ENCODE data around the gene MBNL1. TPM values are rescaled to one million over a fixed set of nuclear protein-coding genes. Genes with fewer than 3 reads are reported as not detected.
"Not testable (repeated sequence)": the region's sequence is repeated elsewhere in the genome, so short reads cannot be mapped to it uniquely, and the experiment has no call there.

The MBNL1 gene
- total and polyA plus RNA-seq, 7 experiments from 2014 or later = 371 to 675 (median 497) TPM

DNA sequence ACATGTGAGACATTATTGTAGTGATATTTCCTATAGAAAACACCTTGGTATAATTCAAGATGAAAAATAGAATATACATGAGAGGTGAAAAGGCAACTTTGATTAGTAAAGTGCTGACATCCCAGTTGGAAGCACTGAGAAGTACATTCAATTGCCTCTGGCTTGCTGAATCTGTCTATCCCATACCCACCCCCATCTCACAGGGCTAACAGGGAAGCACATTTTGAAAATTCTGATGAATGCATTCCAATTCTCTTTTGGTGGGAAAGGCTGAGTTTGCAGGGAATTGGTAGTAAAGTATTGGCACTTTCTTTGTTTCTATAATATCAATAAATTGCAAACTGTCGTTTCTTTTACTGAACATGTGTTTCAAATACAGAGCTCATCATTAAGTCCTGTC, 122.9 kb downstream of the MBNL1 start:
- Histone ChIP-seq H3K27ac (ENCODE audit: low read depth, low read length) (no peak overlapping the region), H3K27me3 (ENCODE audit: control insufficient read depth in 2 of 2, insufficient read depth in 2 of 2, low read length in 2 of 2) (no peaks in the 10 kb centered on the region), H3K4me1 (ENCODE audit: control insufficient read depth in 2 of 2, insufficient read depth in 2 of 2, low read length in 2 of 2) (peaks cover 11 to 18% of the 10 kb centered on the region in 2 donors), H3K4me3 (ENCODE audit: low read length) (no peak overlapping the region), H3K36me3 (ENCODE audit: control insufficient read depth in 2 of 3, insufficient read depth in 3 of 3, low read length in 3 of 3) (peaks cover 0 to 41% (median 10%) of the 10 kb centered on the region in 3 experiments), H3K9me3 (ENCODE audit: control insufficient read depth in 2 of 3, low read length in 3 of 3) (no peaks in the 10 kb centered on the region)
- intact Hi-C loops (cut with micrococcal nuclease) = loop anchor here in 1 of 2 donors (2.0 kb wide), 1 partner anchor 13 kb away; no protein-coding TSS in a partner anchor
- ATAC-seq (no peak), DNase-seq (no peak)
- H3K27ac Mint-ChIP-seq = peak overlapping the region in 8 of 9 donors; percentile 59 to 87 (median 77)
- peak overlapping the region in 4 of 10 donors; percentile 2 to 58 (median 32) for H3K4me3 Mint-ChIP-seq
- ChIA-PET CTCF (no interaction called here), POLR2A (no interaction called here)
- peaks cover 23 to 92% (median 84%) of the 10 kb centered on the region in 7 donors for H3K4me1 Mint-ChIP-seq
- H3K9me3 Mint-ChIP-seq = peaks cover 0 to 3% (median 0%) of the 10 kb centered on the region in 11 donors
- H3K36me3 Mint-ChIP-seq = peaks cover 5 to 64% (median 37%) of the 10 kb centered on the region in 5 donors
- no peaks in the 10 kb centered on the region for H3K27me3 Mint-ChIP-seq

DNA sequence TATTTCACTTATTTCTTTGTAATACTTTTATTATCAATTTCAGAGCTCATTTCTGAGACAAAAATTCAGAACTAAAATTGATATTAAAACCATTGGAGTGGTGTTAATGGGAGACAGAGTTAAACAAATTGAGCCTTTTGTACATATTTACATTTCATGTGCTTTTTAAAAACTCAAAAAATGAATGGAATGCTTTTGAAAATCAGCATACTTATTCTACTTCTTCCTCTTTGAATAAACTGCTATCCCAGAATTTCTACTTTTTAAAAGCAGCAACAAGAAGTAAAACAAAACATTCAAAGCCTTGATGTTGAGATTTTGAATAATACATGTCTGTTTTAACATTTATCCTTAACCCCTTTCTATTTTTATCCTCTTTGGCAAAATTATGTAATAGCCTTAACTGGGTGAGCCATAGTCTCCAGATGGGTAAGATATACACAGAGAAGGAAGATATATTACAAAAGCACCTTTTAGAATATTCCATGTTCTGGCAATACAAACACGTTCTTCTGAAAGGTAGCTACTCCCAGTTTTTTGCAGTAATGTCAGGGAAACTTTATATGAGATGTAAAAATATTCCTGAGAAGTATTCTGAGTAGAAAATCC, 123.6 kb downstream of the MBNL1 start:
- Mint-ChIP-seq H3K9me3 (peaks cover 0 to 5% (median 0%) of the 10 kb centered on the region in 11 donors), H3K4me3 (peak overlapping the region in 2 of 10 donors; percentile 19 to 56), H3K4me1 (peaks cover 22 to 89% (median 82%) of the 10 kb centered on the region in 7 donors), H3K36me3 (peaks cover 7 to 70% (median 44%) of the 10 kb centered on the region in 5 donors), H3K27ac (peak overlapping the region in 7 of 9 donors; percentile 25 to 87 (median 73)), H3K27me3 (no peaks in the 10 kb centered on the region)
- H3K4me3 ChIP-seq (ENCODE audit: low read length) = no peak overlapping the region
- H3K4me1 ChIP-seq (ENCODE audit: control insufficient read depth in 2 of 2, insufficient read depth in 2 of 2, low read length in 2 of 2) = peaks cover 6 to 15% of the 10 kb centered on the region in 2 donors
- ChIA-PET POLR2A (no interaction called here), CTCF (no interaction called here)
- no peaks in the 10 kb centered on the region for H3K27me3 ChIP-seq (ENCODE audit: control insufficient read depth in 2 of 2, insufficient read depth in 2 of 2, low read length in 2 of 2)
- peaks cover 2 to 48% (median 14%) of the 10 kb centered on the region in 3 experiments for H3K36me3 ChIP-seq (ENCODE audit: control insufficient read depth in 2 of 3, insufficient read depth in 3 of 3, low read length in 3 of 3)
- H3K9me3 ChIP-seq (ENCODE audit: control insufficient read depth in 2 of 3, low read length in 3 of 3) = no peaks in the 10 kb centered on the region
- intact Hi-C loops (cut with micrococcal nuclease) = loop anchor here in 1 of 2 donors (2.0 kb wide), 1 partner anchor 14 kb away; no protein-coding TSS in a partner anchor
- no peak for ATAC-seq
- peak overlapping the region; percentile 6 for H3K27ac ChIP-seq (ENCODE audit: low read depth, low read length)
- DNase-seq = no peak

DNA sequence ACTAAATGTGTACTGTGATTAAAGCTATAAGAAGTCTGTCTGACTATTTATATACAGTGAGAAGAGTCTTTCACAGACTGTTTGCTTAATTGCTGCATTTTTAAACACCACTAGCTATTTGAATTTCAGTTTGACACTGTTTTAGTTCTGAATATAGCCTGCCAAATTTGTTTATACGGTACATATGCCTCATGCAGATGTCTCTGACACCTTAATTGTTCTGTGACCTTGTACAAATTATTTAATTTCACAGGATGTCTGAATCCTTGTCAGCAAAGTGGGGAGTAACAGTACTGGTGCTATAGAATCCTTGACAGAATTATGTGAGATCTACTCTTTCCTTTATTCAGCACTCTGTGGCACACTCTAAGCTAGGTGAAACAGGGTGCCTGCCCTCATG, 125.5 kb downstream of the MBNL1 start:
- ATAC-seq (no peak), DNase-seq (no peak)
- Mint-ChIP-seq H3K9me3 (peaks cover 0 to 5% (median 0%) of the 10 kb centered on the region in 11 donors), H3K27ac (peak overlapping the region in 7 of 9 donors; percentile 0 to 84 (median 49)), H3K27me3 (no peaks in the 10 kb centered on the region), H3K4me3 (peak overlapping the region in 3 of 10 donors; percentile 23 to 43 (median 39)), H3K4me1 (peaks cover 24 to 88% (median 77%) of the 10 kb centered on the region in 7 donors), H3K36me3 (peaks cover 7 to 68% (median 48%) of the 10 kb centered on the region in 5 donors)
- Histone ChIP-seq H3K4me1 (ENCODE audit: control insufficient read depth in 2 of 2, insufficient read depth in 2 of 2, low read length in 2 of 2) (peaks cover 3 to 14% of the 10 kb centered on the region in 2 donors), H3K9me3 (ENCODE audit: control insufficient read depth in 2 of 3, low read length in 3 of 3) (no peaks in the 10 kb centered on the region), H3K27ac (ENCODE audit: low read depth, low read length) (peak overlapping the region; percentile 21), H3K4me3 (ENCODE audit: low read length) (no peak overlapping the region), H3K36me3 (ENCODE audit: control insufficient read depth in 2 of 3, insufficient read depth in 3 of 3, low read length in 3 of 3) (peaks cover 3 to 40% (median 18%) of the 10 kb centered on the region in 3 experiments), H3K27me3 (ENCODE audit: control insufficient read depth in 2 of 2, insufficient read depth in 2 of 2, low read length in 2 of 2) (no peaks in the 10 kb centered on the region)
- intact Hi-C loops (cut with micrococcal nuclease) = loop anchor here in 1 of 2 donors (1.0 kb wide), 1 partner anchor 8 kb away; no protein-coding TSS in a partner anchor
- CTCF ChIA-PET = no interaction called here
- POLR2A ChIA-PET = interaction anchor here (1.2 kb wide), 1 partner anchor 56 kb away, joined by 4 read pairs; no protein-coding TSS in a partner anchor

DNA sequence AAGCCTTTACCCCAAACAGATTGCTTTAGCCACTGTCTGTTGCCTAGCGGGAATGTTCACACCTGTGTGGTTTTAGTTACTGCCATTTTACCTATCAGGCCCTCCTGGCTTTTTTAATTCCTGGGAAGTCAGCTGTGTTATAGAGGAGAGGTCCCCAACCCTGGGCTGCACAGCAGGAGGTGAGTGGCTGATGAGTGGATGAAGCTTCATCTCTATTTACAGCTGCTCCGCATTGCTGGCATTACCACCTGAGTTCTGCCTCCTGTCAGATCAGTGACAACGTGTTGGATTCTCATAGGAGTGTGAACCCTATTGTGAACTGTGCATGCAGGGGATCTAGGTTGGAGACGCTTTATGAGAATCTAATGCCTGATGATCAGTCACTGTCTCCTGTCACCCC, 127.0 kb downstream of the MBNL1 start:
- H3K27ac ChIP-seq (ENCODE audit: low read depth, low read length) = peak overlapping the region; percentile 36
- H3K27ac Mint-ChIP-seq = peak overlapping the region in 8 of 9 donors; percentile 6 to 72 (median 26)
- H3K9me3 Mint-ChIP-seq = peaks cover 0 to 5% (median 0%) of the 10 kb centered on the region in 11 donors
- peaks cover 17 to 29% of the 10 kb centered on the region in 2 donors for H3K4me1 ChIP-seq (ENCODE audit: control insufficient read depth in 2 of 2, insufficient read depth in 2 of 2, low read length in 2 of 2)
- ChIA-PET POLR2A (interaction anchor here (0.7 kb wide), 1 partner anchor 207 kb away, joined by 3 read pairs; no protein-coding TSS in a partner anchor), CTCF (no interaction called here)
- H3K27me3 ChIP-seq (ENCODE audit: control insufficient read depth in 2 of 2, insufficient read depth in 2 of 2, low read length in 2 of 2) = no peaks in the 10 kb centered on the region
- H3K4me1 Mint-ChIP-seq = peaks cover 26 to 89% (median 73%) of the 10 kb centered on the region in 7 donors
- no peak overlapping the region for H3K4me3 ChIP-seq (ENCODE audit: low read length)
- ATAC-seq = no peak
- no peak for DNase-seq
- H3K9me3 ChIP-seq (ENCODE audit: control insufficient read depth in 2 of 3, low read length in 3 of 3) = no peaks in the 10 kb centered on the region
- intact Hi-C loops (cut with micrococcal nuclease) = no loop called here
- H3K36me3 ChIP-seq (ENCODE audit: control insufficient read depth in 2 of 3, insufficient read depth in 3 of 3, low read length in 3 of 3) = peaks cover 8 to 37% (median 18%) of the 10 kb centered on the region in 3 experiments
- H3K27me3 Mint-ChIP-seq = no peaks in the 10 kb centered on the region
- peaks cover 7 to 67% (median 44%) of the 10 kb centered on the region in 5 donors for H3K36me3 Mint-ChIP-seq
- H3K4me3 Mint-ChIP-seq = peak overlapping the region in 2 of 10 donors; percentile 2 to 25

DNA sequence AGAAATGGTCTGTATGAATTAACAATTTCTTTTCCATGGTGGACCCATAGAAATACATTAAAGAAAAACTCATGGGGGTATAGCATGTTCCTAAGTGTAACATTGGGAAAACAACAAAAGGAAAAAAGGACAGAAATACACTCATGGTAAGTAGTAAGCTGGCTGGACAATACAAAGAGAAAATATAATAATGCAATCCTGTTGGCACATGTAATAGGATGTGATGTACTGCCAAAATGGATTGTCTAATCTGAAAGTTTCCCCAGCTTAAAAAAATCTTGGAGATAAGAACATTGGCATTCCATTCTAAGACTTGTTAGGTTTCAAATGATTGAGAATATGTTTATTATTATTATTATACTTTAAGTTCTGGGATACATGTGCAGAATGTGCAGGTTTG, 128.1 kb downstream of the MBNL1 start:
- Mint-ChIP-seq H3K9me3 (peaks cover 0 to 5% (median 0%) of the 10 kb centered on the region in 11 donors), H3K27ac (peak overlapping the region in 6 of 9 donors; percentile 9 to 67 (median 54)), H3K4me3 (peak overlapping the region in 4 of 10 donors; percentile 20 to 44 (median 36)), H3K4me1 (peaks cover 34 to 89% (median 73%) of the 10 kb centered on the region in 7 donors), H3K36me3 (peaks cover 7 to 64% (median 36%) of the 10 kb centered on the region in 5 donors), H3K27me3 (no peaks in the 10 kb centered on the region)
- Histone ChIP-seq H3K9me3 (ENCODE audit: control insufficient read depth in 2 of 3, low read length in 3 of 3) (no peaks in the 10 kb centered on the region), H3K4me1 (ENCODE audit: control insufficient read depth in 2 of 2, insufficient read depth in 2 of 2, low read length in 2 of 2) (peaks cover 27 to 40% of the 10 kb centered on the region in 2 donors), H3K27ac (ENCODE audit: low read depth, low read length) (no peak overlapping the region), H3K36me3 (ENCODE audit: control insufficient read depth in 2 of 3, insufficient read depth in 3 of 3, low read length in 3 of 3) (peaks cover 8 to 37% (median 18%) of the 10 kb centered on the region in 3 experiments), H3K27me3 (ENCODE audit: control insufficient read depth in 2 of 2, insufficient read depth in 2 of 2, low read length in 2 of 2) (no peaks in the 10 kb centered on the region), H3K4me3 (ENCODE audit: low read length) (no peak overlapping the region)
- ChIA-PET POLR2A (no interaction called here), CTCF (no interaction called here)
- DNase-seq = no peak
- ATAC-seq = no peak
- intact Hi-C loops (cut with micrococcal nuclease) = no loop called here

DNA sequence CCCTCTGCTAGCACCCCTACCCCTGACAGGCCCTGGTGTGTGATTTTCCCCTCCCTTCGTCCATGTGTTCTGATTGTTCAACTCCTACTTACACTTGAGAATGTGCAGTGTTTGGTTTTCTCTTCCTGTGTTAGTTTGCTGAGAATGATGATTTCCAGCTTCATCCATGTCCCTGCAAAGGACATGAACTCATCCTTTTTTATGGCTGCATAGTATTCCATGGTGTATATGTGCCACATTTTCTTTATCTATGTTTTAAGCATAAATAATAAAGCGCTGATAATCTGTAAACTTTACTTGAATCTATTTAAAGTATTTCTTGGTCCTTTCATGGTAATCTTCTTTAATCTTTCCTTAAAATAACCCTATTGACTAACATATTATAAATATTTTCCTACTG, 128.6 kb downstream of the MBNL1 start:
- CTCF ChIA-PET; H3K27ac ChIP-seq (ENCODE audit: low read depth, low read length); H3K27me3 ChIP-seq (ENCODE audit: control insufficient read depth in 2 of 2, insufficient read depth in 2 of 2, low read length in 2 of 2); H3K4me3 ChIP-seq (ENCODE audit: low read length); H3K9me3 ChIP-seq (ENCODE audit: control insufficient read depth in 2 of 3, low read length in 3 of 3); H3K9me3 Mint-ChIP-seq; ATAC-seq; intact Hi-C loops (cut with micrococcal nuclease); DNase-seq; POLR2A ChIA-PET; H3K27me3 Mint-ChIP-seq: not testable (repeated sequence)
- Histone ChIP-seq H3K36me3 (ENCODE audit: control insufficient read depth in 2 of 3, insufficient read depth in 3 of 3, low read length in 3 of 3) (peaks cover 8 to 37% (median 18%) of the 10 kb centered on the region in 3 experiments), H3K4me1 (ENCODE audit: control insufficient read depth in 2 of 2, insufficient read depth in 2 of 2, low read length in 2 of 2) (peaks cover 32 to 45% of the 10 kb centered on the region in 2 donors)
- H3K27ac Mint-ChIP-seq = peak overlapping the region in 5 of 9 donors; percentile 6 to 67 (median 36)
- peaks cover 7 to 64% (median 37%) of the 10 kb centered on the region in 5 donors for H3K36me3 Mint-ChIP-seq
- peak overlapping the region in 1 of 10 donors; percentile 27 for H3K4me3 Mint-ChIP-seq
- peaks cover 36 to 89% (median 73%) of the 10 kb centered on the region in 7 donors for H3K4me1 Mint-ChIP-seq

All from naive thymus-derived CD4-positive, alpha-beta T cell (primary cell).